ENCODE results near the gene PTPN14. TPM values are rescaled to one million over a fixed set of nuclear protein-coding genes. Genes with fewer than 3 reads are reported as not detected.

Gene PTPN14
- total and polyA plus RNA-seq, 2 of the 4 experiments (the other 2 are of a cell fraction): 21.5 to 31.7 TPM

GRCh38 chr1:214401666-214402065 lies 149.7 kb downstream of the PTPN14 start:
- H3K9me3 ChIP-seq (ENCODE audit: control insufficient read depth, insufficient read depth, low read length): no peaks in the 10 kb centered on the region
- in situ Hi-C loops (cut with MboI; ENCODE audit: low sequenced_read_pairs): no loop called here
- WGBS, 2 experiments (ENCODE audit: extremely low coverage in 2 of 2, insufficient read length in 1 of 2): 80% methylated on average over 1 of the region's 3 CpGs; no CpG with 5 or more reads in 1 of the 2 experiments
- TF ChIP-seq MAFK (IDR thresholded peaks at IDR 0.05; ENCODE audit: low read depth, low read length) (no peak), RAD21 (IDR thresholded peaks at IDR 0.05; ENCODE audit: low read length) (no peak), BHLHE40 (IDR thresholded peaks at IDR 0.05; ENCODE audit: low read depth, low read length) (no peak), MXI1 (IDR thresholded peaks at IDR 0.05; ENCODE audit: borderline replicate concordance, low read depth, low read length) (no peak), USF2 (IDR thresholded peaks at IDR 0.05; ENCODE audit: low read depth, low read length) (no peak), RCOR1 (IDR thresholded peaks at IDR 0.05; ENCODE audit: insufficient replicate concordance, low read length) (no peak), FOS (IDR thresholded peaks at IDR 0.05; ENCODE audit: low read depth, low read length) (no peak)
- TF ChIP-seq, protein P1, sequence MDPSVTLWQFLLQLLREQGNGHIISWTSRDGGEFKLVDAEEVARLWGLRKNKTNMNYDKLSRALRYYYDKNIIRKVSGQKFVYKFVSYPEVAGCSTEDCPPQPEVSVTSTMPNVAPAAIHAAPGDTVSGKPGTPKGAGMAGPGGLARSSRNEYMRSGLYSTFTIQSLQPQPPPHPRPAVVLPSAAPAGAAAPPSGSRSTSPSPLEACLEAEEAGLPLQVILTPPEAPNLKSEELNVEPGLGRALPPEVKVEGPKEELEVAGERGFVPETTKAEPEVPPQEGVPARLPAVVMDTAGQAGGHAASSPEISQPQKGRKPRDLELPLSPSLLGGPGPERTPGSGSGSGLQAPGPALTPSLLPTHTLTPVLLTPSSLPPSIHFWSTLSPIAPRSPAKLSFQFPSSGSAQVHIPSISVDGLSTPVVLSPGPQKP (IDR thresholded peaks at IDR 0.05; ENCODE audit: borderline replicate concordance, low read depth, low read length): no peak
- TF ChIP-seq, protein P2, sequence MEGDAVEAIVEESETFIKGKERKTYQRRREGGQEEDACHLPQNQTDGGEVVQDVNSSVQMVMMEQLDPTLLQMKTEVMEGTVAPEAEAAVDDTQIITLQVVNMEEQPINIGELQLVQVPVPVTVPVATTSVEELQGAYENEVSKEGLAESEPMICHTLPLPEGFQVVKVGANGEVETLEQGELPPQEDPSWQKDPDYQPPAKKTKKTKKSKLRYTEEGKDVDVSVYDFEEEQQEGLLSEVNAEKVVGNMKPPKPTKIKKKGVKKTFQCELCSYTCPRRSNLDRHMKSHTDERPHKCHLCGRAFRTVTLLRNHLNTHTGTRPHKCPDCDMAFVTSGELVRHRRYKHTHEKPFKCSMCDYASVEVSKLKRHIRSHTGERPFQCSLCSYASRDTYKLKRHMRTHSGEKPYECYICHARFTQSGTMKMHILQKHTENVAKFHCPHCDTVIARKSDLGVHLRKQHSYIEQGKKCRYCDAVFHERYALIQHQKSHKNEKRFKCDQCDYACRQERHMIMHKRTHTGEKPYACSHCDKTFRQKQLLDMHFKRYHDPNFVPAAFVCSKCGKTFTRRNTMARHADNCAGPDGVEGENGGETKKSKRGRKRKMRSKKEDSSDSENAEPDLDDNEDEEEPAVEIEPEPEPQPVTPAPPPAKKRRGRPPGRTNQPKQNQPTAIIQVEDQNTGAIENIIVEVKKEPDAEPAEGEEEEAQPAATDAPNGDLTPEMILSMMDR (conservative IDR thresholded peaks at IDR 0.05; ENCODE audit: low read depth, low read length): no peak
- H2BK15ac ChIP-seq (ENCODE audit: low read depth, low read length): no peak overlapping the region
- H3K23ac ChIP-seq (ENCODE audit: low read depth, low read length): no peak overlapping the region
- H2BK5ac ChIP-seq (ENCODE audit: low read depth, low read length, poor library complexity, severe bottlenecking): no peak overlapping the region
- BruUV-seq (replicated peaks): no TSS peak
- peak overlapping the region in 1 of 2 experiments; percentile 31; a peak in 2 of 4 replicates for H4K8ac ChIP-seq (ENCODE audit: low read depth in 2 of 2, low read length in 2 of 2)
- peaks cover 25% of the 10 kb centered on the region for H3K36me3 ChIP-seq (ENCODE audit: control insufficient read depth, insufficient read depth, low read length)
- no peak overlapping the region for H3K4ac ChIP-seq (ENCODE audit: low read depth, low read length)
- no peak overlapping the region for H3K14ac ChIP-seq (replicated peaks; ENCODE audit: low read depth, low read length)
- no peak overlapping the region for H2AFZ ChIP-seq (replicated peaks; ENCODE audit: low read length, poor library complexity)
- dilution Hi-C loops (cut with HindIII; ENCODE audit: low sequenced_read_pairs, unreplicated experiment): no loop called here
- H4K20me1 ChIP-seq (ENCODE audit: insufficient read depth, low read length): no peaks in the 10 kb centered on the region
- DNase-seq (no peak), ATAC-seq (ENCODE audit: low read depth) (no peak)
- H3K4me3 ChIP-seq (ENCODE audit: insufficient read depth, low read depth, low read length): no peak overlapping the region
- H3K56ac ChIP-seq (ENCODE audit: extremely low read depth, insufficient read depth, low read length): no peak overlapping the region
- H4K91ac ChIP-seq (ENCODE audit: insufficient read depth, low read depth, low read length): no peak overlapping the region
- no peak overlapping the region for H2AK5ac ChIP-seq (ENCODE audit: low read depth, low read length)
- H3K9ac ChIP-seq (ENCODE audit: low read depth, low read length): no peak overlapping the region
- no peaks in the 10 kb centered on the region for H3K27me3 ChIP-seq (ENCODE audit: control insufficient read depth, insufficient read depth, low read length)
- intact Hi-C loops (cut with micrococcal nuclease): no loop called here
- H3K4me1 ChIP-seq (ENCODE audit: control insufficient read depth, insufficient read depth, low read length): peaks cover 21% of the 10 kb centered on the region
- H4K5ac ChIP-seq (ENCODE audit: low read depth, low read length): no peak overlapping the region
- no peak overlapping the region for H2AK9ac ChIP-seq (replicated peaks; ENCODE audit: low read depth, low read length, poor library complexity)
- ChIA-PET CTCF (no interaction called here), POLR2A (ENCODE audit: unreplicated experiment) (no interaction called here)
- no peak overlapping the region for H2BK20ac ChIP-seq (ENCODE audit: low read depth, low read length)
- peaks cover 21% of the 10 kb centered on the region for H3K9me1 ChIP-seq (ENCODE audit: insufficient read depth, low read length)
- no peak overlapping the region for H3K18ac ChIP-seq (ENCODE audit: low read depth, low read length)
- peaks cover 38 to 59% of the 10 kb centered on the region in 2 experiments for H3K79me1 ChIP-seq (ENCODE audit: low read depth in 1 of 2, low read length in 2 of 2)
- no peak overlapping the region for H3K27ac ChIP-seq (ENCODE audit: insufficient read depth, low read length)
- H2BK120ac ChIP-seq (ENCODE audit: low read depth, low read length): no peak overlapping the region
- H3K4me2 ChIP-seq (ENCODE audit: low read depth, low read length): no peak overlapping the region

All from IMR-90 (cell line).